KBM-7 (cell line): ENCODE data around the gene IGIP.

Experiments
- DNase-seq: peaks from one replicate; pipeline ENCODE4 v3.0.0-alpha.2; 2015
- in situ Hi-C: fragments of 300-500 bp; cut with MboI; formaldehyde crosslinking; loops from 2 replicates; pipeline ENCODE4 v1.14.3; 2020; ENCODE audit warnings: low sequenced_read_pairs, low pct_unique_long_range_greater_than_20kb, mixed read lengths

The IGIP gene

GRCh38 chr5:140178482-140179116, 52.9 kb downstream of the IGIP start:
- in situ Hi-C loops = no loop called here

More at GRCh38 chr5:140178482-140179116, 52.9 kb downstream of the IGIP start:
- DNase-seq = no peak
